ENCODE measurements around the gene SPTLC3. TPM values are rescaled to one million over a fixed set of nuclear protein-coding genes. Genes with fewer than 3 reads are reported as not detected.

Gene SPTLC3
- total RNA-seq, 1 experiment from 2014 or later = 31.5 TPM

- Histone ChIP-seq H3K9me3 (no peaks in the 10 kb centered on the region), H3K4me1 (peaks cover 13% of the 10 kb centered on the region), H3K36me3 (ENCODE audit: control insufficient read depth, insufficient read depth, low read length) (no peaks in the 10 kb centered on the region), H3K27me3 (replicated peaks; ENCODE audit: control insufficient read depth, insufficient read depth, low read length) (no peaks in the 10 kb centered on the region), H3K4me3 (ENCODE audit: low read depth, low read length) (no peak overlapping the region)
- Mint-ChIP-seq H3K4me3 (ENCODE audit: unreplicated experiment) (no peak overlapping the region), H3K4me1 (ENCODE audit: low read depth, unreplicated experiment) (peaks cover 4% of the 10 kb centered on the region), H3K27ac (ENCODE audit: unreplicated experiment) (no peak overlapping the region), H3K36me3 (ENCODE audit: insufficient read depth, unreplicated experiment) (peaks cover 6% of the 10 kb centered on the region), H3K27me3 (ENCODE audit: insufficient read depth, unreplicated experiment) (no peaks in the 10 kb centered on the region), H3K9me3 (ENCODE audit: unreplicated experiment) (peaks cover 12% of the 10 kb centered on the region)
- DNase-seq = no peak
- TF ChIP-seq CTCF (IDR thresholded peaks at IDR 0.05; ENCODE audit: insufficient read depth in 1 of 2, low read depth in 1 of 2, low read length in 1 of 2, severe bottlenecking in 1 of 2, unreplicated experiment in 1 of 2) = no peak
- CTCF ChIA-PET = no interaction called here
- POLR2A ChIA-PET = no interaction called here
- no TSS peak for BruUV-seq (replicated peaks)
- intact Hi-C loops (cut with micrococcal nuclease; ENCODE audit: unreplicated experiment) = no loop called here
Measured at GRCh38 chr20:13085275-13085674, 76.5 kb downstream of the SPTLC3 start.

- Histone ChIP-seq H3K9me3 (no peaks in the 10 kb centered on the region), H3K4me1 (peaks cover 43% of the 10 kb centered on the region), H3K27me3 (replicated peaks; ENCODE audit: control insufficient read depth, insufficient read depth, low read length) (no peaks in the 10 kb centered on the region), H3K36me3 (ENCODE audit: control insufficient read depth, insufficient read depth, low read length) (peaks cover 11% of the 10 kb centered on the region), H3K4me3 (ENCODE audit: low read depth, low read length) (no peak overlapping the region)
- H3K4me3 Mint-ChIP-seq (ENCODE audit: unreplicated experiment) = peak overlapping the region; percentile 5
- peaks cover 35% of the 10 kb centered on the region for H3K36me3 Mint-ChIP-seq (ENCODE audit: insufficient read depth, unreplicated experiment)
- BruUV-seq (replicated peaks) = no TSS peak
- peak; percentile 75 to 76 for DNase-seq
- peaks cover 25% of the 10 kb centered on the region for H3K9me3 Mint-ChIP-seq (ENCODE audit: unreplicated experiment)
- ChIA-PET POLR2A (interaction anchor here (0.8 to 1.1 kb wide), 2 partner anchors 9 to 20 kb away, joined by 3 to 7 read pairs; no protein-coding TSS in a partner anchor), CTCF (interaction anchor here (0.8 to 1.2 kb wide), 2 partner anchors 12 to 120 kb away, joined by 4 to 5 read pairs; no protein-coding TSS in a partner anchor)
- no peaks in the 10 kb centered on the region for H3K27me3 Mint-ChIP-seq (ENCODE audit: insufficient read depth, unreplicated experiment)
- peak overlapping the region; percentile 91 for H3K27ac Mint-ChIP-seq (ENCODE audit: unreplicated experiment)
- peaks cover 28% of the 10 kb centered on the region for H3K4me1 Mint-ChIP-seq (ENCODE audit: low read depth, unreplicated experiment)
- intact Hi-C loops (cut with micrococcal nuclease; ENCODE audit: unreplicated experiment) = loop anchor here (1.0 kb wide), 1 partner anchor 9 kb away; no protein-coding TSS in a partner anchor
- TF ChIP-seq CTCF (IDR thresholded peaks at IDR 0.05; ENCODE audit: insufficient read depth in 1 of 2, low read depth in 1 of 2, low read length in 1 of 2, severe bottlenecking in 1 of 2, unreplicated experiment in 1 of 2) = no peak
Measured at GRCh38 chr20:13089950-13090469, 81.2 kb downstream of the SPTLC3 start.

GRCh38 chr20:13092111-13092510 lies 83.3 kb downstream of the SPTLC3 start:
- peaks cover 15% of the 10 kb centered on the region for H3K36me3 ChIP-seq (ENCODE audit: control insufficient read depth, insufficient read depth, low read length)
- no peak overlapping the region for H3K4me3 Mint-ChIP-seq (ENCODE audit: unreplicated experiment)
- no TSS peak for BruUV-seq (replicated peaks)
- H3K27me3 Mint-ChIP-seq (ENCODE audit: insufficient read depth, unreplicated experiment) = no peaks in the 10 kb centered on the region
- POLR2A ChIA-PET = no interaction called here
- no peak for TF ChIP-seq CTCF (IDR thresholded peaks at IDR 0.05; ENCODE audit: insufficient read depth in 1 of 2, low read depth in 1 of 2, low read length in 1 of 2, severe bottlenecking in 1 of 2, unreplicated experiment in 1 of 2)
- DNase-seq = no peak
- CTCF ChIA-PET = no interaction called here
- peaks cover 35% of the 10 kb centered on the region for H3K36me3 Mint-ChIP-seq (ENCODE audit: insufficient read depth, unreplicated experiment)
- no peaks in the 10 kb centered on the region for H3K27me3 ChIP-seq (replicated peaks; ENCODE audit: control insufficient read depth, insufficient read depth, low read length)
- H3K9me3 ChIP-seq = no peaks in the 10 kb centered on the region
- H3K4me3 ChIP-seq (ENCODE audit: low read depth, low read length) = no peak overlapping the region
- peaks cover 22% of the 10 kb centered on the region for H3K9me3 Mint-ChIP-seq (ENCODE audit: unreplicated experiment)
- peaks cover 39% of the 10 kb centered on the region for H3K4me1 Mint-ChIP-seq (ENCODE audit: low read depth, unreplicated experiment)
- peaks cover 61% of the 10 kb centered on the region for H3K4me1 ChIP-seq
- intact Hi-C loops (cut with micrococcal nuclease; ENCODE audit: unreplicated experiment) = no loop called here
- H3K27ac Mint-ChIP-seq (ENCODE audit: unreplicated experiment) = no peak overlapping the region
